ENCODE data around the gene ZNF805. TPM values are rescaled to one million over a fixed set of nuclear protein-coding genes. Genes with fewer than 3 reads are reported as not detected.

The ZNF805 gene
- total and polyA plus RNA-seq, 2 donors from 2014 or later, result 0.82 to 17.3 TPM

DNA sequence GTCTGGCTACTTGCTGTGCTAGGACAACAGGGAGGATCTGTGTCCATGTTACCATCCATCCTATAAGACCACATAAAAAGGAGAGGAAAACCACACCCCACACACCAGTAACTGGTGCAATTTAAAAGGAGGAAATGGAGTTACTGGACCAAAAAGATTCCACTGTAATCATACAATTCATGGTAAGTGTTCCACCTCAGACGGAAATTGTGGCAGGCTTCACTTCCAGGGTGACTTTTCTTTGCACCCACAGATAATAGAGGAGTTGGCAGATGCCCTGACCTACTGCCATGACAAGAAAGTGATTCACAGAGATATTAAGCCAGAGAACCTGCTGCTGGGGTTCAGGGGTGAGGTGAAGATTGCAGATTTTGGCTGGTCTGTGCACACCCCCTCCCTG lies 7.2 kb upstream of the ZNF805 start:
- H3K27me3 ChIP-seq (ENCODE audit: control insufficient read depth, insufficient read depth, low read length), result no peaks in the 10 kb centered on the region
- TF ChIP-seq, protein P1, sequence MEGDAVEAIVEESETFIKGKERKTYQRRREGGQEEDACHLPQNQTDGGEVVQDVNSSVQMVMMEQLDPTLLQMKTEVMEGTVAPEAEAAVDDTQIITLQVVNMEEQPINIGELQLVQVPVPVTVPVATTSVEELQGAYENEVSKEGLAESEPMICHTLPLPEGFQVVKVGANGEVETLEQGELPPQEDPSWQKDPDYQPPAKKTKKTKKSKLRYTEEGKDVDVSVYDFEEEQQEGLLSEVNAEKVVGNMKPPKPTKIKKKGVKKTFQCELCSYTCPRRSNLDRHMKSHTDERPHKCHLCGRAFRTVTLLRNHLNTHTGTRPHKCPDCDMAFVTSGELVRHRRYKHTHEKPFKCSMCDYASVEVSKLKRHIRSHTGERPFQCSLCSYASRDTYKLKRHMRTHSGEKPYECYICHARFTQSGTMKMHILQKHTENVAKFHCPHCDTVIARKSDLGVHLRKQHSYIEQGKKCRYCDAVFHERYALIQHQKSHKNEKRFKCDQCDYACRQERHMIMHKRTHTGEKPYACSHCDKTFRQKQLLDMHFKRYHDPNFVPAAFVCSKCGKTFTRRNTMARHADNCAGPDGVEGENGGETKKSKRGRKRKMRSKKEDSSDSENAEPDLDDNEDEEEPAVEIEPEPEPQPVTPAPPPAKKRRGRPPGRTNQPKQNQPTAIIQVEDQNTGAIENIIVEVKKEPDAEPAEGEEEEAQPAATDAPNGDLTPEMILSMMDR (IDR thresholded peaks at IDR 0.05; ENCODE audit: borderline replicate concordance, extremely low read depth, insufficient read depth), result no peak
- H3K27ac ChIP-seq (ENCODE audit: low read depth in 2 of 2, low read length in 2 of 2), result no peak overlapping the region
- H3K36me3 ChIP-seq (ENCODE audit: control insufficient read depth in 2 of 3, insufficient read depth in 3 of 3, low read length in 3 of 3), result no peaks in the 10 kb centered on the region
- no peak overlapping the region for H3K9ac ChIP-seq (ENCODE audit: low read length in 3 of 3)
- FAIRE-seq (no peak), DNase-seq (no peak)
- H3K9me3 ChIP-seq (ENCODE audit: control insufficient read depth in 2 of 3, insufficient read depth in 1 of 3, low read length in 3 of 3), result no peaks in the 10 kb centered on the region
- intact Hi-C loops (cut with DNase I), result no loop called here
- H3K4me1 ChIP-seq (ENCODE audit: control insufficient read depth in 2 of 3, insufficient read depth in 2 of 3, low read depth in 1 of 3, low read length in 3 of 3), result no peaks in the 10 kb centered on the region
- no peak overlapping the region for H3K4me3 ChIP-seq (ENCODE audit: low read length in 3 of 3)

DNA sequence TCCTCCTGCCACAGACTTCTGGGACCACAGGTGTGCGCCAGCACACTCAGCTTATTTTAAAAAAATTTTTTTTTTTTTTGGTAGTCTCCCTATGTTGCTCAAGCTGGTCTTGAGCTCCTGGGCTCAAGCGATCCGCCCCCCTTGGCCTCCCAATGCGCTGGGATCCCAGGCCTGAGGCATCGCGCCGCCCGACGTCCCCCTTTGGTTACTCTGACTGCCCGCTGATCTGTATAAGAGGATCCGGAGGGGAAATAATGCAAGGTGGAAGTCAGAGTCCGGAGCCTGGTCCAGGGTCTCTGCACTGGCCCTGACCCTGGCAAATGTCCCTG lies 486 bp upstream of the ZNF805 start:
- peak overlapping the region; percentile 91 to 95 for H3K27ac ChIP-seq (ENCODE audit: low read depth in 2 of 2, low read length in 2 of 2)
- peak overlapping the region; percentile 26 to 84 (median 80) for H3K9ac ChIP-seq (ENCODE audit: low read length in 3 of 3)
- peaks cover 2 to 7% (median 4%) of the 10 kb centered on the region in 3 donors for H3K36me3 ChIP-seq (ENCODE audit: control insufficient read depth in 2 of 3, insufficient read depth in 3 of 3, low read length in 3 of 3)
- no peaks in the 10 kb centered on the region for H3K27me3 ChIP-seq (ENCODE audit: control insufficient read depth, insufficient read depth, low read length)
- H3K4me1 ChIP-seq (ENCODE audit: control insufficient read depth in 2 of 3, insufficient read depth in 2 of 3, low read depth in 1 of 3, low read length in 3 of 3), result peaks cover 6 to 14% (median 13%) of the 10 kb centered on the region in 3 donors
- intact Hi-C loops (cut with DNase I), result no loop called here
- TF ChIP-seq, protein P1 (IDR thresholded peaks at IDR 0.05; ENCODE audit: borderline replicate concordance, extremely low read depth, insufficient read depth), result no peak
- peak overlapping the region; percentile 79 to 99 (median 84) for H3K4me3 ChIP-seq (ENCODE audit: low read length in 3 of 3)
- FAIRE-seq (no peak), DNase-seq (no peak)
- no peaks in the 10 kb centered on the region for H3K9me3 ChIP-seq (ENCODE audit: control insufficient read depth in 2 of 3, insufficient read depth in 1 of 3, low read length in 3 of 3)

DNA sequence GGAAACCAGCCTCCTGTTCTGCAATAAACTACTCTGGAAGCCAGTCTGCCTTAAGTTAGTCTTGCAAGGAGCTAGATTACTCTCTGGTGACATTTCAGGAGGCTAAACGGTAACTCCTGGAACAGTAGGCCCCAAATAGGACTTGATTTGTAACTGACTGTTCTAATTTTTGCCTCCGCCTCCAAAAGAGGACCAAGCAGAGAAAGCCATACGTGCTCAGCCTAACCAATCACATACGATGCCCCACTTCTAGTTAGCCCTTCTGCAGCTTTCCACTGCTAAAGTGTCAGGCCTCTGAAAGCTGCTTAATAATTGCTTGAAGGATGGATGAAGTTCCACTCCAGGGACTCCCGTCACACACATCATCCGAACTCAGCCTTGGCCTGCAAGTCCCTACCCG lies 744 bp downstream of the ZNF805 start:
- peaks cover 6 to 14% (median 13%) of the 10 kb centered on the region in 3 donors for H3K4me1 ChIP-seq (ENCODE audit: control insufficient read depth in 2 of 3, insufficient read depth in 2 of 3, low read depth in 1 of 3, low read length in 3 of 3)
- peak overlapping the region; percentile 66 to 86 (median 84) for H3K9ac ChIP-seq (ENCODE audit: low read length in 3 of 3)
- H3K4me3 ChIP-seq (ENCODE audit: low read length in 3 of 3), result peak overlapping the region; percentile 79 to 99 (median 84)
- H3K9me3 ChIP-seq (ENCODE audit: control insufficient read depth in 2 of 3, insufficient read depth in 1 of 3, low read length in 3 of 3), result no peaks in the 10 kb centered on the region
- DNase-seq (peak in 1 of 5 donors; percentile 31), FAIRE-seq (no peak)
- no peaks in the 10 kb centered on the region for H3K27me3 ChIP-seq (ENCODE audit: control insufficient read depth, insufficient read depth, low read length)
- H3K27ac ChIP-seq (ENCODE audit: low read depth in 2 of 2, low read length in 2 of 2), result peak overlapping the region in 1 of 2 donors; percentile 95
- peaks cover 2 to 10% (median 9%) of the 10 kb centered on the region in 3 donors for H3K36me3 ChIP-seq (ENCODE audit: control insufficient read depth in 2 of 3, insufficient read depth in 3 of 3, low read length in 3 of 3)
- TF ChIP-seq, protein P1 (IDR thresholded peaks at IDR 0.05; ENCODE audit: borderline replicate concordance, extremely low read depth, insufficient read depth), result no peak
- intact Hi-C loops (cut with DNase I), result no loop called here

DNA sequence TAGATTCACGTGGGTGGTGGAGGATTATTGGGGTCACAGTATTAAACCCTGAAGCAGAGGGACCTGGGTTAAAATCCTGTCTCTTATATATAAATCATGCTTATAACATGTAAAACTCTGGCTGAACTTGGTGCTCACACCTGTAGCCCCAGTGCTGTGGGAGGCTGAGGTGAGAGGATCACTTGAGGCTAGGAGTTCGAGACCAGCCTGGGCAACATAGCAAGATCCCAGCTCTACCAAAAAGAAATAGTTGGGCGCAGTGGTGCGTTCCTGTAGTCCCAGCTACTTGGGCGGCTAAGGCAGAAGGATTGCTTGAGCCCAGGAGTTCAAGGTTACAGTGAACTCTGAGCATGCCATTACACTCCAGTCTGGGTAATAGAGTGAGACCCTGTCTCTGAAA lies 2.4 kb downstream of the ZNF805 start:
- intact Hi-C loops (cut with DNase I), result no loop called here
- H3K27ac ChIP-seq (ENCODE audit: low read depth in 2 of 2, low read length in 2 of 2), result no peak overlapping the region

More for the DNA sequence above, 2.4 kb downstream of the ZNF805 start:
- Histone ChIP-seq H3K27me3 (ENCODE audit: control insufficient read depth, insufficient read depth, low read length) (no peaks in the 10 kb centered on the region), H3K4me3 (ENCODE audit: low read length in 3 of 3) (no peak overlapping the region), H3K9ac (ENCODE audit: low read length in 3 of 3) (no peak overlapping the region), H3K9me3 (ENCODE audit: control insufficient read depth in 2 of 3, insufficient read depth in 1 of 3, low read length in 3 of 3) (no peaks in the 10 kb centered on the region), H3K4me1 (ENCODE audit: control insufficient read depth in 2 of 3, insufficient read depth in 2 of 3, low read depth in 1 of 3, low read length in 3 of 3) (peaks cover 6 to 14% (median 13%) of the 10 kb centered on the region in 3 donors), H3K36me3 (ENCODE audit: control insufficient read depth in 2 of 3, insufficient read depth in 3 of 3, low read length in 3 of 3) (peaks cover 2 to 16% (median 12%) of the 10 kb centered on the region in 3 donors)
- DNase-seq (no peak), FAIRE-seq (no peak)
- TF ChIP-seq, protein P1 (IDR thresholded peaks at IDR 0.05; ENCODE audit: borderline replicate concordance, extremely low read depth, insufficient read depth), result no peak

All from kidney (tissue), 14 donors.